ENCODE measurements around the gene AGL. TPM values are rescaled to one million over a fixed set of nuclear protein-coding genes. Genes with fewer than 3 reads are reported as not detected.

Gene AGL
- total RNA-seq, 1 donor from 2014 or later, result 64.3 TPM

GRCh38 chr1:99811747-99812146 is 38.4 kb upstream of the AGL start:
- Histone ChIP-seq H3K27me3 (ENCODE audit: low read depth) (no peaks in the 10 kb centered on the region), H3K4me3 (no peak overlapping the region), H3K36me3 (no peaks in the 10 kb centered on the region), H3K27ac (replicated peaks) (no peak overlapping the region), H3K4me1 (peaks cover 10% of the 10 kb centered on the region), H3K9me3 (replicated peaks) (no peaks in the 10 kb centered on the region)
- no peak for TF ChIP-seq CTCF (IDR thresholded peaks at IDR 0.05; ENCODE audit: borderline replicate concordance)
- no peak for DNase-seq
- intact Hi-C loops (cut with micrococcal nuclease), result no loop called here

GRCh38 chr1:99814373-99814900 is 35.7 kb upstream of the AGL start:
- intact Hi-C loops (cut with micrococcal nuclease), result no loop called here
- Histone ChIP-seq H3K4me1 (peaks cover 5% of the 10 kb centered on the region), H3K27ac (replicated peaks) (no peak overlapping the region), H3K36me3 (no peaks in the 10 kb centered on the region), H3K4me3 (no peak overlapping the region), H3K27me3 (ENCODE audit: low read depth) (no peaks in the 10 kb centered on the region), H3K9me3 (replicated peaks) (no peaks in the 10 kb centered on the region)
- no peak for TF ChIP-seq CTCF (IDR thresholded peaks at IDR 0.05; ENCODE audit: borderline replicate concordance)
- no peak for DNase-seq

- Histone ChIP-seq H3K36me3 (no peaks in the 10 kb centered on the region), H3K4me3 (no peak overlapping the region), H3K4me1 (peaks cover 5% of the 10 kb centered on the region), H3K9me3 (replicated peaks) (no peaks in the 10 kb centered on the region), H3K27me3 (ENCODE audit: low read depth) (no peaks in the 10 kb centered on the region), H3K27ac (replicated peaks) (no peak overlapping the region)
- no peak for DNase-seq
- no peak for TF ChIP-seq CTCF (IDR thresholded peaks at IDR 0.05; ENCODE audit: borderline replicate concordance)
- intact Hi-C loops (cut with micrococcal nuclease), result no loop called here
Measured at GRCh38 chr1:99816656-99817055, 33.5 kb upstream of the AGL start.

- intact Hi-C loops (cut with micrococcal nuclease), result no loop called here
Measured at GRCh38 chr1:99818063-99818699, 32.0 kb upstream of the AGL start.

GRCh38 chr1:99820546-99820945 is 29.6 kb upstream of the AGL start:
- no peak overlapping the region for H3K4me3 ChIP-seq
- no peak for TF ChIP-seq CTCF (IDR thresholded peaks at IDR 0.05; ENCODE audit: borderline replicate concordance)
- peaks cover 5% of the 10 kb centered on the region for H3K4me1 ChIP-seq
- H3K36me3 ChIP-seq, result no peaks in the 10 kb centered on the region
- DNase-seq, result no peak
- H3K27me3 ChIP-seq (ENCODE audit: low read depth), result no peaks in the 10 kb centered on the region
- peaks cover 6% of the 10 kb centered on the region for H3K9me3 ChIP-seq (replicated peaks)
- H3K27ac ChIP-seq (replicated peaks), result no peak overlapping the region
- intact Hi-C loops (cut with micrococcal nuclease), result loop anchor here (10.0 kb wide), 1 partner anchor 634 kb away; no protein-coding TSS in a partner anchor

More at GRCh38 chr1:99818063-99818699, 32.0 kb upstream of the AGL start:
- Histone ChIP-seq H3K27me3 (ENCODE audit: low read depth) (no peaks in the 10 kb centered on the region), H3K4me1 (peaks cover 5% of the 10 kb centered on the region), H3K36me3 (no peaks in the 10 kb centered on the region), H3K9me3 (replicated peaks) (no peaks in the 10 kb centered on the region), H3K4me3 (no peak overlapping the region), H3K27ac (replicated peaks) (peak overlapping the region; percentile 69)
- DNase-seq, result no peak
- TF ChIP-seq CTCF (IDR thresholded peaks at IDR 0.05; ENCODE audit: borderline replicate concordance), result no peak

All from left ventricle myocardium inferior (tissue), 1 donor.